Glomerular endothelial cell (primary cell): ENCODE data around the gene TRAPPC10. TPM values are rescaled to one million over a fixed set of nuclear protein-coding genes. Genes with fewer than 3 reads are reported as not detected.

Source experiments
- DNase-seq: peaks from one replicate; pipeline ENCODE4 v3.0.0-alpha.2; 2011; ENCODE audit warnings: low read depth, low spot score; ENCODE audit errors: extremely low read depth
- total RNA-seq: library from RNA; depleted of rRNA; stranded (reverse); fragments of >200 nt; gene quantifications from 2 replicates; pipeline ENCODE4 v1.2.3, GENCODE V29; 2015

Gene TRAPPC10
- total RNA-seq, 1 donor from 2014 or later = 29.1 TPM

DNA sequence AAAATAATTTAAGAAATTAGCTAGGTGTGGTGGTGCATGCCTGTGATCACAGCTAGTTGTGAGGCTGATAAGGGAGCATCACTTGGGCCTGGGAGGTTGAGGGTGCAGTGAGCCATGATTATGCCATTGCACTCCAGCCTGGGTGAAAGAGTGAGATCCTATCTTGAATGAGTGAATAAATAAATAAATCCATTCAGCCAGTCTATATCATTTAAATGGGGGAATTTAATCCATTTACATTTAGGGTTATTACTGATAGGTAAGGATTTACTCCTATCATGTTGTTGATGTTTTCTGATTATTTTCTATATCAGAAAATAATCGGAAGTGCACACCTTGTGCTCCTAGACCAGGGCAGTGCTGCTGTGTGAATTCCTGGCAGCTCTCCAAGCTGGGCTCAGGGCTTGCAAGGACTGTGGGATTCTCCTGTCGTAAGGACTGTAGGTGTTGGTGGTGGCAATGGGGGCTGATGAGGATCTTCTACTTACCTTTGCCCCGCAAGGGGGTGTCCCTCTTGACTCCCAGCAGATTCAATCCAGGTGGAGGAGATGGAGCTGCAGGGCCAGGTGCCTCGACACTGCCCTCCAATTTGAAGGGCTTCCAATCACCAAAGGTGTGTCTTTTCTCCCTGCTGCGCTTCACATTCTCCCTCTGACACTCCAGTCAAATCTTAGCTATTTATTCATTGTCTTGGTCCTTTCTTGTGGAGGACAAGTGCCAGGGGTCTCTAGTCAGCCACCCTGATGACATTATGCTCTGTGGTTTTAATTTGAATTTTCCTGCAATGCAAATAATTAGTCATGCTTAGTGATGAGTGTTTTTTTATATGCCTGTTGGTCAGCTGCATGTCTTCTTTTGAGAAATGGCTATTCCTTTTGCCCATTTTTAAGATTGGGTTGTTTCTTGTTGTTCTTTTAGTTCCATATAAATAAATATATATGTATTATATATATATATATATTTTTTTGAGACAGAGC, 14.1 kb upstream of the TRAPPC10 start:
- DNase-seq = no peak

DNA sequence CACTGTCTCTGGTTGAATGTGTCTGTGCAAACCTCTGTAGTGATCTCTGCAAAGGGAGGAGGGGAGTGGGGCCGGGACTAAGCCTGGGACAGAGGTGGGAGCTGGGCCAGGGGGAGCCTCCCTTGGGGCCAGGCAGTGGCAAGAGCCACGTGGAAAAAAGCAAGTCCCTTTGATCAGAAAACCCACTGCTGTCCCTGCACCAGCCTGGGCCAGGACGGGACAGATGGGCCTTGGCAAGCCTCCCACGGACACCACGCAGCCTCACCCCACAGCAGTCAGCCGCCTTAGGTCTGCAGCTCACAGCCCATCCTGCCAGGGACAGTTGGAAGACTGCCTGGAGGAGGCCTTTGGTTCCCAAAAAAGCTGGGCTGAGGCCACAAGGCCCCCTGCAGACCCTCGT, 11.7 kb upstream of the TRAPPC10 start:
- no peak for DNase-seq

DNA sequence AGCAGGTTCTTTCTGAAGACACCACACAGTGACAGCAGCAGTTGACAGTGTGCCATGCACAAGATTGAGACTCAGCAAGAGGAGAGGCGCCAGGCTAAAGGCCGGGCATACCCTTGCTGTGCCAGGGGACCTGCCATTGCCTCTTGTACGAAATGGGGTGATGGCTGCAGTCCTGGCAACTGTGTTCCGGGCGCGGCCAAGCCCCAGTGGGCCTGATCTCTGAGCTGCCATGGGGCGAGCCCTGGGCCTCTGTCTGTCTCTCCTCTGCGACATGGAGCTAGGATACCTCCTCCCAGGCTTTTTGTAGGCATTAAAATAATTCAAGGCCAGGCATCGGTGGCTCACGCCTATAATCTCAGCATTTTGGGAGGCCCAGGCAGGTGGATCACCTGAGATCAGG, 9.6 kb upstream of the TRAPPC10 start:
- DNase-seq = no peak

DNA sequence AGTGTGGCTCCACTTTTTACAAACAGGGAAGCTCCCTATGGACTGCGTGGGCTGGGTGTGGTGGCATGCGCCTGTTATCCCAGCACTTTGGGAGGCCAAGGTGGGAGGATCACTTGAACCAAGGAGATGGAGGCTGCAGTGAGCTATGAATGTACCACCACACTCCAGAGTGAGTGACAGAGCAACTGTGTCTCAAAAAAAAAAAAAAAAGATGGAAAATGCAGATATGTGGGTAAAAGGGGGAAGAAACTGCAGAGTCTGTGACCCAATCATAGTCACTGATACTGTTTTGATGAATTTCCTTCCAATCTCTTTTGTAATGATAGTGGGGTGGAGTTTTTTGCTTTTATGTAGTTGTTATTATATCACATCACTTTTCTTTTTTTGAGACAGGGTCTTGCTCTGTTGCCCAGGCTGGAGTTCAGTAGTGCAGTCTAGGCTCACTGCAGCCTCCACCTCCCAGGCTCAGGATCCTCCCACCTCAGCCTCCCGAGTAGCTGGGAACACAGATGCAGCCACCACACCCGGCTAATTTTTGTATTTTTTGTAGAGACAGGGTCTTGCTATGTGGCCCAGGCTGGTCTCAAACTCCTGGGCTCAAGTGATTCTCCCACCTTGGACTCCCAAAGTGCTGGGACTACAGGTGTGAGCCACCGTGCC, 8.7 kb upstream of the TRAPPC10 start:
- no peak for DNase-seq

DNA sequence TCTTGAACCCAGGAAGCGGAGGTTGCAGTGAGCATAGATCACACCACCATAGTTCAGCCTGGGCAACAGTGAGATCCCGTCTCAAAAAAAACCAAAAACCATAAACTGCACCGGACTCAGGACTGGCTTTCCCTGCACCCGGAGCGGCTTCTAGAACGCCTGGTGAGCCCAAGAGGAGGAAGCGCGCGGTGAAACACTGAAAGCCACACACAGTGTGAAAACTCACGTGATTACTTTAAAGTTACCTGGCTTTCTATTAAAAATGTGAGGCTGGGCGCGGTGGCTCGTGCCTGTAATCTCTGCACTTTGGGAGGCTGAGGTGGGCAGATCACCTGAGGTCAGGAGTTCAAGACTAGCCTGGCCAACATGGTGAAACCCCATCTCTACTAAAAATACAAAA, 7.0 kb upstream of the TRAPPC10 start:
- DNase-seq = no peak

DNA sequence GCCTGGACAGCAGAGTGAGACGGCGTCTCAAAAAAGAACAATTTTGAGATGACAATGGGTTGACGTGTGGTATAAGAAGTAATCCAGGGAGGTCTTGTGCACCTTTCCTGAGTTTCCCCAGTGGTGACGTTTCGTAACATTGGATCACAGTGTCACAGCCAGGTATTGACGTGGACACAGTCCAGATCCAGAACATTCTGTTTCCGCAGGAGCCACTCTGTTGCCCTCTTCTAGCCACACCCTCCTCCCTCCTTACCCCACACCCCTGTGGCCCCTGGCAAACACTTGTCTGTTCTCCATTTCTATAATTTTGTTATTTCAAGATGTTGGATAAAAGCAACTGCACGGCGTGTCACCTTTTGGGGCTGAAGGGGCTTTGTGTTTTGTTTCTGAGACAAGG, 6.5 kb upstream of the TRAPPC10 start:
- DNase-seq = no peak

DNA sequence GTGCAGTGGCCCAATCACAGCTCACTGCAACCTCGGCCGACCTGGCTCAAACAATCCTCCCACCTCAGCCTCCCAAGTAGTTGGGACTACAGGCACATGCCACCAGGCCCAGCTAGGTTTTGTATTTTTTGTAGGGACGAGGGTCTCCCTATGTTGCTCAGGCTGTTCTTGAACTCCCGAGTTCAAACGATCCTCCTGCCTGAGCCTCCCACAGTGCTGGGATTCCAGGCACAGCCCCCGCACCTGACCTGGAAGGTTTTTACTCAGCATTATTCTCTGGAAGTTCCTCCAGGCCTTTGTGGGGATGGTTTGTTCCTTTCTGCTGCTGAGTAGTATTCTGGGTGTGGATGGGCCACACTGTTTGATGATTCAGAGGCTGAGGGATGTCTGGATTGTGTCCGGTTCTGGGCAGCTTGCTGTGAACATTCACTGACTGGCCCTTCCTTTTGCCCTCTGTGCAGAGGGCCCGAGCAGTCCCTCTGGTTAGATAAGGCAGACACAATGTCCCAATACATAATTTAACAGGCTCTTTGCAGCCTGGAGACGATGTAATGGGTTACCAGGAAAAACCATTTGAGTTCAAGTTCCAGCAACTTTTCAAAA, 6.0 kb upstream of the TRAPPC10 start:
- DNase-seq = no peak

DNA sequence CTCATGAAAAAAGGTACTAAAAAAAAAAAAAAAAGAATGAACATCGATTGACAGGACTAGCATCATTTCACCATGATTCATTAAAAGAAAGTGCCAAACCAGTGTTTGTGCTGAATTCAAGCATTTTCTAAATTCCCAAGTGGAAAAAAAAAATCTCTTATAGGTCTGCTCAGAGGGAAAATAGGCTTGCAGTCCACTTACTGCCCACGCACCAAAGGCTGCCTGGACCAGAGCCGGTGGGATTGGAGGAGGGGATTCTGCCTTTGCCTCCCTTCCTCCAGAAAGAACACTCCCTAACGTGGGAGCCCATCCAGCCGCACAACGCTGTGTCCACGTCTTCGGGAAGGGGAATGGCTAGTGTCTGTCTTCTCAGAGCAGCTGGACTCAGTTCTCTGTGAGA, 5.5 kb upstream of the TRAPPC10 start:
- no peak for DNase-seq

DNA sequence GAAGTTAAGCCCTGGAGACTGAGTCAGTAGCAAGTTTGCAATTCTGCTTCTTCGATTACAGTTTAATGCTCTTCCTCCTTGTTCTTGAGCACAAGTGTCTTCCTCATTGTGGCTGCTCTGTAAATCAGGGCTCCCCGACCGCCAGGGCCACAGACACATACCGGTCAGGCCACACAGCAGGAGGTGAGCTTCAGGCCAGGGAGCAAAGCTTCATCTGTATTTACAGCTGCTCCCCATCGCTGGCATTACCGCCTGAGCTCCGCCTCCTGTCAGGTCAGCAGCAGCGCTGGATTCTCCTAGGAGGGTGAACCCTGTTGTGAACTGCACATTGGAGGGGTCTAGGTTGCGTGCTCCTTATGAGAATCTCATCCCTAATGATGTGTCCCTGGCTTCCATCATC, 1.7 kb upstream of the TRAPPC10 start:
- no peak for DNase-seq

DNA sequence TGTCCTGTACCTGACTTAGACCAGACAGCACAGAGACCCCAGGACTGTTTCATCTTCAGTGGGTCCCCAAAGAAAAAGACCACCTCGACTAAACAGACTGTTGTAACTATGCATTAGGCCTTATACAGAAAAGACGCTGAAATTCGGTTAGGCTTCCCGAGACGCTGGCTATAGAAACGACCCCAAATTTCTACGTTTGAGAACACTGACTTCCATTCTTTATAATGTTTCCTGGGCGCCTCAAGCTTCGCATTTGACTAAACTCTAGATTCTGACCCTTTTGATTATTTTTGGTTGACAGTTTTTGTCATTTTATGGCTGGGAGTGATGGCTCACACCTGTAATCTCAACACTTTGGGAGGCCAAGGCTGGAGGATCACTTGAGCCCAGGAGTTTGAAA, 986 bp upstream of the TRAPPC10 start:
- DNase-seq = no peak

DNA sequence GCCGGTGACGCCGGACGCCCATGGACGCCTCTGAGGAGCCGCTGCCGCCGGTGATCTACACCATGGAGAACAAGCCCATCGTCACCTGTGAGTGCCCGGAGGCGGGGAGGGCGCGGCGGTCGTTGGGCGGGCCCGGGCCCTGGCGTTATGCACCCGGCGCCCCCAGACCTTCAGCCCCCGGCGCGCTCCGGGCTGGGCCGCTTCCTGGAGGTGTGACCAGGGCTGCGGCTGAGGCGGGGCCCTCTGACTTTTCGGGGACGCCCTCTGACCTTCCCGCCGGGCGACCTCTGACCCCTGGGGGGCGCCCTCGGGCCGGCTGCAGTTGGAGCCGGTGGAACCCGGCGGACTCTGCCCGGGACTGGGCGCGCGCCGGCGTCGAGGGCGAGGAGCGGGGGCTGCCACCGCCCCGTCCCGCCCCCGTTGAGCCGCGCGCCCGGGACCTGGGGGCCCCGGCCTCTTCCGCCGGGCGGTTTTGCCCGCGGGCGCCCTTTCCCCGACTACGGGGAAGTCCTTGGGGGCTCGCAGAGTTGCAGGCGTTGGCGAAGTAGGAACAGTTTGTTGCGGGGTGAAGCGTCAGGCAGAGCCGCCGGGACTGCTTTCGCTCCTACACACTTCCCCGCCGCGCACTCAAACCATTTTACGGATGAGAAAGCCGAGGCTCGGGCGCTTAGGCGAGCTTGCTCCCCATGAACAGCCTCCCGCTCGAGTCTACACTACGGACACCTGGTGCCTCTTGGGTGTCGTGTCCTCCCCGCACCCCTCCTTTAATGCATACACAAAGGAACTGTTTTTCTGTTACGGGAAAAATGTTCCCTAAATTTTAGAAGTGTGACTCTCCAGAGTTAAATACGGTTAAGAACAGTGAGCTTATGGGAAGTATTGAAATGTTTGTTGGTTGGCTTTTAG, 618 bp downstream of the TRAPPC10 start:
- no peak for DNase-seq

DNA sequence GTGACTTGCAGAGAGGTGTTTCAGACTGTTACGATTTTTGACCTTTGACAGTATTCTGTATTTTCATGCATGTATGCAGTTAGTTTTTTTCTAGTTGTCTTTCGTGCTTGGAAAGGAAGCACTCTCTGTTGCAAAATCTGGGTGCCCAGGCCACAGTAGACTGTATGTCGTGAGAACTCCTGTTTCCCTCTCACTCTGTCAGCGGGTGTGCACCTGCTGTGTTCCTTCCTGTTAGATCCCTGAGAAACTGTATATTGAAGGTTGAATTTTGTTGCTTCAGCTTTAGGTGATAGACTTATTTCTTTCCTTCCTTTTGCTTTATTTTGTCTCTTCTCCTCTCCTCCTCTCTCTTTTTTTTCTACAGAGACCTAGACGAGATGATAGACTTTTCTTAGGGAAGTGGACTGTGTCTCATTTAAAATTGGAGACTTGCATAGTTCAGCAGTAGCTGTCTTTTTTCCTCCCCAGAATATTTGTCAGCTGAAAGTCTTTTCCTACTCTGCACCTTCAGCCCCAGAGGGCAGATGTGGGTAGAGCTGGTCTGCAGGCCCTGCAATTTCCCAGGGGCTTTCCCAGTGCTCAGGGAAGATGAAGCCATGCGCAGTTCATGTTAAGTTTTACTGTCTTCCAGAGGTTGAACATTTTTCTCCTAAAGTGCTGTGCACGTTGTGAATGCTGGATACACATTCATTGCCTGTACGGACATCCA, 1.4 kb downstream of the TRAPPC10 start:
- DNase-seq = no peak

DNA sequence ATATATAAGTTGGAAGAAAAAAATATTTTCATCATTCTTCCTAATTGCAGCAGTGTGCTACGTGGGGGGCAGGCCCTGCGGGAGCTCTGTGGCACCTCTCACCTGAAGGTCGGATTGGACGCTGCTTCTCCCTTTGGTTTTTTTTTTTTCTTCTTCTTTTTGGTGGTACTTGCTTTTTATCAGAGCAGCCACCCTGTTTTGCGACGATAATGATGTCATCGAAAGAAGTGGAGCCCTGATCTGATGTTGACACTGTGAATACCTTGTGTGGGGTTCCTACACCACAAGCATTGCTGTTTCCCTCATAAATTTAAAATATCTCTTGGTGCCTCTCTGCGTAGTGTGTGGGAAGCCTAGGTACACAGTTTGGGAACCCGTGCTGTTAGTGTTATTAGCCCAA, 5.5 kb downstream of the TRAPPC10 start:
- no peak for DNase-seq

DNA sequence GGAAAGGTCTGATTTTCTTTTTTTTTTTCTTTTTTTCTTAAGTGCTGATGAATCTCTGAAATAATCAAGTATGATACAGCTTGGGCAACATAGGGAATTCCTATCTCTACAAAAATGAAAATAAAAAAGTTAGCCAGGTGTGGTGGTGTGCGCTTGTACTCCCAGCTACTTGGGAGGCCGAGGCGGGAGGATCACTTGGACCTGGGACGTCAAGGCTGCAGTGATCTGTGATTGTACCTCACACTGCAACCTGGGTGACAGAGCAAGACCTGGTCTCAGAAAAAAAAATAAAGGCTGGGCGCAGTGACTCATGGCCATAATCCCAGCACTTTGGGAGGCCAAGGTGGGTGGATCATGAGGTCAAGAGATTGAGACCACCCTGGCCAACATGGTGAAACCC, 6.0 kb downstream of the TRAPPC10 start:
- no peak for DNase-seq

DNA sequence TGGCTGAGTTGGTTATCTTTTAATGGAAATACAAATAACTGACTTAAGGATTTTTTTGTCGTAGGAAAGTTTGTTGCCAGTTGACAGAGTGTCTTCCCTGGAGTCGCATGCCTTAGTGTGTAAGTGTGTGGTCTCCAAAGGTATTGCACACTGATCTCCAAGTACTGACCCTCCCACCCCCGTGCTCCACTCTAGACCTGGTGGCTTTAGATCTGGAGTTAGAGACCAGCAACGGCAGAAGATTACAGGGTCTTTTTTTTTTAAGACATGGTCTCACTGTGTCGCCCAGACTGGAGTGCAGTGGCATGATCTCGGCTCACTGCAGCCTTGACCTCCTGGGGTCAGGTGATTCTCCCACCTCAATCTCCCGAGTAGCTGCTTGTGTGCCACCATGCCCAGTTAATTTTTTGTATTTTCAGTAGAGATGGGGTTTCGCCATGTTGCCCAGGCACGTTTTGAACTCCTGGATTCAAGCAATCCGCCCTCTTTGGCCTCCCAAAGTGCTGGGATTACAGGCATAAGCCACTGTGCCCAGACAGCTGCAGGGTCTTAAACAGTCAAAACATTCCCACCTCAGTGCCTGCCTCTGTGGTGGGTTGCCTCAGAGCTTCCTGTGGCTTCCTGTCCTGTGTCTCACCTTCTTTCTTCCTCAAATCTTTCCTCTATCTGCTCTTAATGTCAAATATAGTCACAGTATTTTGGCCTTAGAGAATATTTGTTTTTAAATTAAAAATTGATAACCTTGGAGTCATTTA, 6.9 kb downstream of the TRAPPC10 start:
- DNase-seq = no peak

DNA sequence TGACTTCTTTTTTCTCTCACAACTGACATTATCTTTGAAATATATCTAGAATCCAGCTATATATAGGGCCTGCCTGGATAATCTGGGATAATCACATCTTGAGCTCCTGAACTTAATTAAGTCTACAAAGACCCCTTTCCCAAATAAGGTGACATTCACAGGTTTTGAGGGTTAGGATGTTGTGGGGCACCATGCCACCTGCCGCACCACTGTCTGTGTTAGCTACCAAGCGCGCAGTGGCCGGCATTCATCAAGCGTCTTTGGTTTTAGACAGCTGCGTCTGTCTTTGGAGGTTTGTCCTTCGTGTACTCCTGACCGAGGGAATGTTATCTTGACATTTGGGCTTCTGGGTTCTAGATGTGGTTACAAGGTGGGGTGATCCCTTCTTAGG, 7.5 kb downstream of the TRAPPC10 start:
- DNase-seq = no peak

DNA sequence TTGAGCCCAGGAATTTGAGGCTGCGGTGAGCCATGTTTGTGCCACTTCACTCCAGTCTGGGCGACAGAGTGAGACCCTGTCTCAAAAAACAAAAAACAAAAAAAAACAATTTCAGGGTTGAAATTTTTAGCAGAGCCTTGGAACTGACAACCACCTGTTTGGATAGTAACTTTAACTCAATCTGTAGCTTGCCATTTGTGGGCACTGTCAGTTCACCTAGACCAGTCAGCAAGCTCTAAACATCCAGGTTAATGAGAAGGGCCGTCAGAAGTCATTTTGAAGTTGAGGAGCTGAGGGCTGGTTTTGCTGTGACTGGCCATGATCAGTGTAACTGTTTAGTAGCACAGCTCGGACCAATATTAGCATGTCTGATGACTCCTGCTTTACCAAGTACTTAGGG, 8.4 kb downstream of the TRAPPC10 start:
- no peak for DNase-seq

DNA sequence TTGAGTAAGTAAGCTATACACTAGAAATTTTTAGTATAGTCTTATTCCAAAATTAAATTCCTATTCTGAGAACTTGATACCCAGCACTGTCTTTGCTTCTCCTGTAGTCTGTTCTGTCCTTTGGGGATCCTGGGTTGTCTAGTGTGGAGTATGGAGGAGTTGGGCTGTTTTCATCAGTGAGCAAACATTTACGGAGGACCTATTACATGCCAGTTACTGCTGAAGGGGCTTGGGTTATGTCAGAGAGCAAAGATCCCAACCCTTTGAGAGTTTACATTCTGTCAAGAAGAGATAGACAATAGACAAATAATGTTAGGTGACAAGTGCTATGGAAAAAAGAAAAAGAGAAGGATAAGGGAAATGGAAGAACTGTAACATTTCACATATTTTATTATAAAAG, 9.0 kb downstream of the TRAPPC10 start:
- DNase-seq = no peak

DNA sequence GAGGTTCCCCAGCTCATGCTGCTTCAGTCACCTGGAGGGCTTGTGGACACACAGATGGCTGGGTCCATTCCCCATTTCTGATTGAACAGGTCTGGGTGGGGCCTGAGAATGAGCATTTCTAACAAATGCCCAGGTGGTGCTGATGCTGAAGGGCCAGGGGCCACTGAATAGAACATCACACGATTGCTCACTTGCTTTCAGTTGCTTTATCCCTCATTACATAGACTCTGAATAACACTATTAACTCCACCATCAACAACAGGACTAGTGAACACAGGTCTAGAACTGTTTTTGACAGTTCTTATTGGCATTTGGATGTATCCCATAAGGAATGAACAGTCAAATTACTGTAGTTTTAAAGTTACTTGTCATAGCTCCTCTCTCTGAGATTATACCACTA, 12.1 kb downstream of the TRAPPC10 start:
- no peak for DNase-seq
